K562 (cell line): ENCODE data around the gene EFNA5. TPM values are rescaled to one million over a fixed set of nuclear protein-coding genes. Genes with fewer than 3 reads are reported as not detected.

ENCODE experiments used
- ATAC-seq: fragments of 200-7000 bp; cut with Tn5 transposase; 3 replicates; pipeline ENCODE4 v1.9.1; 2020; ENCODE audit warnings: moderate library complexity
- BruUV-seq: library from RNA; stranded (reverse); fragments of 400-500 nt; replicated peaks from 2 replicates; lab custom pipeline; 2021; lab: Mats Ljungman, UMichigan
- CTCF ChIA-PET: fragments of 300-600 bp; formaldehyde crosslinking; extraction: SDS; loops from one replicate; lab custom pipeline; 2021; ENCODE audit warnings: low intra/inter-chr PET ratio; lab: Yijun Ruan, JAX
- POLR2A ChIA-PET: fragments of 300-600, 350-650 bp; sonication (Branson Sonifier 250); formaldehyde crosslinking; extraction: SDS; loops from one replicate; lab custom pipeline; 2021; ENCODE audit warnings: antibody characterized with exemption, inconsistent platforms; lab: Yijun Ruan, JAX
- DNase-seq, 4 experiments: peaks; one replicate each; pipeline versions ENCODE4 v3.0.0 to v3.0.0-alpha.2; 2011 to 2018; ENCODE audit warnings: low spot score in 3 of 4, mixed read lengths in 3 of 4; ENCODE audit errors: extremely low read depth in 1 of 4
- FAIRE-seq: peaks from 2 replicates; lab custom pipeline; 2011; peaks lifted over from hg19 to GRCh38; lab: Jason Lieb, UNC
- H2AFZ ChIP-seq: 2 replicates; pipeline ENCODE4 v1.6.0; 2011; ENCODE audit warnings: low read depth, low read length, control low read depth, inconsistent platforms
- H3K27ac ChIP-seq: fragments of 200-600 bp; 3 replicates; pipeline ENCODE4 v1.8.0; 2011; ENCODE audit warnings: low read depth, mild to moderate bottlenecking, control low read depth, inconsistent platforms, low read length, moderate library complexity, mixed read lengths; ENCODE audit errors: extremely low read depth
- H3K27me3 ChIP-seq, 2 experiments: fragments of 300-600 bp in 1 of 2; 2 replicates in 1 of 2; 3 replicates in 1 of 2; pipeline versions ENCODE4 v1.6.0 to v1.8.0; 2011; ENCODE audit warnings: inconsistent platforms in 2 of 2, low read length in 2 of 2, mild to moderate bottlenecking in 1 of 2, mixed read lengths in 1 of 2, moderate library complexity in 1 of 2; ENCODE audit not compliant: control insufficient read depth in 2 of 2, insufficient read depth in 2 of 2
- H3K36me3 ChIP-seq: fragments of 300-600 bp; 3 replicates; pipeline ENCODE4 v1.8.0; 2011; ENCODE audit warnings: mild to moderate bottlenecking, low read length, inconsistent platforms; ENCODE audit not compliant: control insufficient read depth, insufficient read depth
- H3K4me1 ChIP-seq, 2 experiments: fragments of 200-600 bp in 1 of 2; replicated peaks in 1 of 2; 2 replicates in 1 of 2; 3 replicates in 1 of 2; pipeline versions ENCODE4 v1.5.1 to v1.8.0; 2011; ENCODE audit warnings: inconsistent platforms in 2 of 2, low read length in 2 of 2, mild to moderate bottlenecking in 1 of 2, mixed read lengths in 1 of 2, moderate library complexity in 1 of 2; ENCODE audit not compliant: control insufficient read depth in 2 of 2, insufficient read depth in 2 of 2
- H3K4me2 ChIP-seq: 2 replicates; pipeline ENCODE4 v1.6.1; 2011; ENCODE audit warnings: low read length, control low read depth, inconsistent platforms, mixed read lengths; ENCODE audit not compliant: insufficient read depth
- H3K4me3 ChIP-seq: fragments of 200-600 bp; sonication (generic), shearing (Covaris generic); 2 replicates; pipeline ENCODE4 v1.5.1; 2016; ENCODE audit warnings: control low read depth, inconsistent platforms
- H3K79me2 ChIP-seq: fragments of 200-600 bp; 3 replicates; pipeline ENCODE4 v1.8.0; 2011; ENCODE audit warnings: low read length, inconsistent platforms; ENCODE audit not compliant: control insufficient read depth, insufficient read depth
- H3K9ac ChIP-seq, 2 experiments: 2 replicates each; pipeline versions ENCODE4 v1.6.0 to v1.6.1; 2011; ENCODE audit warnings: low read depth in 2 of 2, low read length in 2 of 2, control low read depth in 1 of 2, inconsistent platforms in 1 of 2, mild to moderate bottlenecking in 1 of 2, mixed read lengths in 1 of 2; ENCODE audit not compliant: insufficient read depth in 1 of 2
- H3K9me1 ChIP-seq: one replicate; pipeline ENCODE4 v1.6.0; 2011; ENCODE audit warnings: inconsistent platforms, mild to moderate bottlenecking, low read length, moderate library complexity; ENCODE audit not compliant: control insufficient read depth, insufficient read depth
- H3K9me3 ChIP-seq: replicated peaks from 2 replicates; pipeline ENCODE4 v1.5.1; 2011; ENCODE audit warnings: low read depth, low read length, inconsistent platforms; ENCODE audit not compliant: control insufficient read depth, insufficient read depth
- H4K20me1 ChIP-seq: replicated peaks from 2 replicates; pipeline ENCODE4 v1.6.1; 2011; ENCODE audit warnings: low read length, inconsistent platforms, mixed read lengths; ENCODE audit not compliant: control insufficient read depth, insufficient read depth
- ATF2 ChIP-seq: sonication (generic); formaldehyde crosslinking; IDR thresholded peaks from 2 replicates; pipeline ENCODE4 v1.8.1; 2022; ENCODE audit warnings: missing genetic modification reagents
- HMG20A ChIP-seq: fragments of 450-650 bp; formaldehyde crosslinking; conservative IDR thresholded peaks from 2 replicates; pipeline ENCODE4 v1.4.0; 2020; ENCODE audit warnings: mild to moderate bottlenecking, mixed read lengths
- NBN ChIP-seq: fragments of 450-650 bp; IDR thresholded peaks from 2 replicates; pipeline ENCODE4 v1.6.1; 2016; ENCODE audit warnings: low read depth, mild to moderate bottlenecking
- SETDB1 ChIP-seq: IDR thresholded peaks from one replicate; pipeline ENCODE4 v1.6.1; 2012; ENCODE audit warnings: low read length, control low read depth, inconsistent platforms
- SIX5 ChIP-seq, 2 experiments: IDR thresholded peaks; 2 replicates each; pipeline ENCODE4 v1.6.1; 2011; ENCODE audit warnings: low read length in 2 of 2, borderline replicate concordance in 1 of 2, low read depth in 1 of 2, mild to moderate bottlenecking in 1 of 2, moderate library complexity in 1 of 2; ENCODE audit not compliant: insufficient read depth in 1 of 2
- ZNF165 ChIP-seq: fragments of 250-450 bp; sonication (Bioruptor Pico); IDR thresholded peaks from 2 replicates; pipeline ENCODE4 v1.4.0; 2020; ENCODE audit warnings: borderline replicate concordance
- ZNF282 ChIP-seq: sonication (generic); formaldehyde crosslinking; IDR thresholded peaks from 2 replicates; pipeline ENCODE4 v1.8.1; 2023; ENCODE audit warnings: missing genetic modification reagents
- WGBS: fragments of 100-300 bp; shearing (Covaris generic); methylation state at CpG from one replicate; pipeline ENCODE4 v1.1.6; 2016; ENCODE audit warnings: low coverage, mixed read lengths; ENCODE audit not compliant: insufficient coverage; ENCODE audit errors: missing lambda C conversion rate; 5-methylcytosine and 5-hydroxymethylcytosine counted together
- in situ Hi-C: fragments of 300-500 bp; cut with MboI; formaldehyde crosslinking; loops from 4 replicates; pipeline ENCODE4 v1.15.0; 2018; ENCODE audit warnings: inconsistent platforms, mixed read lengths
- intact Hi-C: fragments of 100-400 bp; cut with micrococcal nuclease; formaldehyde crosslinking; loops from 2 replicates; pipeline ENCODE4 v1.14.2; 2022
- polyA plus RNA-seq, 8 experiments: library from polyadenylated mRNA; depleted of rRNA in 4 of 8; stranded (reverse) in 5 of 8; unstranded in 3 of 8; fragments of >200 nt; fragmentation: Nextera tagmentation in 2 of 8; fragmentation: Illumina TruSeq in 1 of 8; extraction: Ambion mirVana in 2 of 8; extraction: Trizol in 1 of 8; gene quantifications; 2 replicates each; pipeline versions ENCODE4 v1.2.1 to v1.2.3, GENCODE V29; 2011 to 2014; ENCODE audit warnings: inconsistent platforms in 1 of 8, missing spikeins in 1 of 8
- total RNA-seq, 7 experiments: library from RNA; depleted of rRNA in 6 of 7; stranded (reverse); fragments of >200 nt in 6 of 7; fragmentation: Illumina TruSeq in 2 of 7; extraction: Trizol in 2 of 7; gene quantifications; 2 replicates each; pipeline versions ENCODE4 v1.2.1 to v1.2.3, GENCODE V29; 2011 to 2021; ENCODE audit warnings: low replicate concordance in 1 of 7

EFNA5 gene
- total and polyA plus RNA-seq, 9 of the 15 experiments (the other 6 are each of a cell fraction or from before 2014, with no cell fraction given): 0.20 TPM; not detected in 8

DNA sequence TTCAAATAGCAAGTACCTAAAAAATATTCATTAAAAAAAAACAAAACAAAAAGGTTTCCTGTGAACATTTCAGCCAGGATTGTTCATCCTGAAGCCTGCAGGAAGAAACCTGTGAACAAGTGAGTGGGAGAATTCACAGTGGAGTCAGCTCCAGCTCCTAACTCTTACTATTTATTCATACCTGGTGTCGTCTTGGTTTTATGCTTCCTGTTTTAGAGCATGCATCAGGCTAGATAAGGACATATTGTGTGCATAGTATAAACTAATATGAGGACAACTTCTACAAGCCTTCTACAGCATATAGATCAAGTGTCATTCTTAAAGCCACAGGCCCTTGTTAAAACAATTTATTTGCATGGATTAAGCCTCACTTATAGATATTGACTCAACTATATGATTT lies 169.9 kb downstream of the EFNA5 start:
- FAIRE-seq: no peak
- Histone ChIP-seq H3K36me3 (no peaks in the 10 kb centered on the region), H2AFZ (no peak overlapping the region), H3K4me1 (no peaks in the 10 kb centered on the region), H4K20me1 (no peaks in the 10 kb centered on the region), H3K4me2 (no peak overlapping the region), H3K4me3 (no peak overlapping the region), H3K9ac (no peak overlapping the region), H3K27me3 (no peaks in the 10 kb centered on the region), H3K79me2 (no peaks in the 10 kb centered on the region), H3K9me1 (no peaks in the 10 kb centered on the region), H3K9me3 (no peaks in the 10 kb centered on the region), H3K27ac (no peak overlapping the region)
- POLR2A ChIA-PET: no interaction called here
- intact Hi-C loops: no loop called here
- in situ Hi-C loops: no loop called here
- BruUV-seq: no TSS peak
- DNase-seq: no peak
- WGBS: 0% methylated on average over 1 of the region's 1 CpG
- TF ChIP-seq ATF2: no peak
- no peak for TF ChIP-seq NBN
- no peak for TF ChIP-seq ZNF282
- TF ChIP-seq HMG20A: no peak
- TF ChIP-seq ZNF165: no peak
- no peak for TF ChIP-seq SETDB1
- TF ChIP-seq SIX5 (IDR thresholded peaks at IDR 0.05; ENCODE audit: borderline replicate concordance in 1 of 2, insufficient read depth in 1 of 2, low read depth in 1 of 2, low read length in 2 of 2): no peak
- CTCF ChIA-PET: no interaction called here
- ATAC-seq: no peak
